CD4-positive, alpha-beta T cell treated with Interleukin-2 at 100 ng/mL for 4 hours (primary cell): ENCODE data around the gene CPT1A.

Experiments used
- DNase-seq: peaks from one replicate; pipeline ENCODE4 v3.0.0-alpha.2; 2020; ENCODE audit warnings: low spot score

Gene CPT1A

DNA sequence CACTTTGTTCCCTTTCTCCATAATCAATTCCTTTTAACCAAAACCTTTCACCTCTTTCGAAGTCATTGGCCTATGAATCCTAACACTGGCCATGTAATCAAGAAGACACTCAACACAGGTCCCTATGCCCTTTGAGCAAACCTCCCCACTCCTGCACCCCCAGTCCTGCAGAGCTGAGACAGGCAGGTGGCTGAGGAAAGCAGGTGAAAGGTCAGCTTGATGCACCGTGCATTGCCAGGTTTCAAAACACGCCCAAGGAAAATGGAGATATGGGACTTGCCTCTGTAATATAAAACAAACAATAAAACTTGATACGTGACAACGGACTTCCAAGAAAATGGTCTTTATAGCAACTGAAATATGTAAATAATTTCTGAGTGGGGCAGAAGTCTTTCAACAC lies 10.6 kb downstream of the CPT1A start:
- DNase-seq, result no peak

DNA sequence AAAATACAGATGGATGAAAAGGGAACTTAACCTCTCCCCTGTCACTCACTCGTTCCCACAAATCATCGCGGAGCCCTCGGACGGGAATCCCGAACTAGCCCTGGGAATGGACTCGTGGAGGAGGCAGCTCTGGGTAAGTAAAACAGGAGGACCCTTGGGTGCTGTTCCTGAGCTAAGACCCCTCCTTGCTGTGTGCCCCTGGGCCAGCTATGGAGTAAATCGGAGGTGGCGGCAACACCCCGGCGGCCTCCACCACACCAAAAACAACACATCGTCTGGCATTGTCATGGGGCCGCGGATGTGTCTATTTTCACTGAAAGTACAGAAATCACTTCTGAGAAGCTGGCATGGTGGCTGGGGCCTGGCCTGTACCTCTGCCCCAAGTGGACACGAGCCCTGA lies 12.1 kb downstream of the CPT1A start:
- DNase-seq, result no peak

DNA sequence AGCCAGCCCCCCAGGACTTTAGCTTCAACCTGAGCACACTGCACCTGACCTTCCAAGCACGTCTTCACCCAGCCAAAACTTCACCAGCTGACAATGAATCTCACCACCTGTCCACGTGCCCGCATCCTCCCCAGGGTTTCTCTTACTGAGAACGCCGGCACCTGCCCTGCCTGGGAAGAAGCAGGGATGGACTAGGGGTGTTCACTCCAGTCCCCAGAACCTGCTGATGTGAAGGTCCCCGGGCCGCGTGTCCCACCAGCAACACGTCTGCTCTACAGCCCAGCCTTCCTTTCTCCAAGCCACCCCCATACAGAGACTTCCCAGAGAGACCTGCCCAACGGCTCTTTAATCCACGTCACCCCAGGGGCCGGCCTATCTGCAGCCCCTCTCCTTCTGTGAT lies 12.8 kb downstream of the CPT1A start:
- DNase-seq, result no peak

DNA sequence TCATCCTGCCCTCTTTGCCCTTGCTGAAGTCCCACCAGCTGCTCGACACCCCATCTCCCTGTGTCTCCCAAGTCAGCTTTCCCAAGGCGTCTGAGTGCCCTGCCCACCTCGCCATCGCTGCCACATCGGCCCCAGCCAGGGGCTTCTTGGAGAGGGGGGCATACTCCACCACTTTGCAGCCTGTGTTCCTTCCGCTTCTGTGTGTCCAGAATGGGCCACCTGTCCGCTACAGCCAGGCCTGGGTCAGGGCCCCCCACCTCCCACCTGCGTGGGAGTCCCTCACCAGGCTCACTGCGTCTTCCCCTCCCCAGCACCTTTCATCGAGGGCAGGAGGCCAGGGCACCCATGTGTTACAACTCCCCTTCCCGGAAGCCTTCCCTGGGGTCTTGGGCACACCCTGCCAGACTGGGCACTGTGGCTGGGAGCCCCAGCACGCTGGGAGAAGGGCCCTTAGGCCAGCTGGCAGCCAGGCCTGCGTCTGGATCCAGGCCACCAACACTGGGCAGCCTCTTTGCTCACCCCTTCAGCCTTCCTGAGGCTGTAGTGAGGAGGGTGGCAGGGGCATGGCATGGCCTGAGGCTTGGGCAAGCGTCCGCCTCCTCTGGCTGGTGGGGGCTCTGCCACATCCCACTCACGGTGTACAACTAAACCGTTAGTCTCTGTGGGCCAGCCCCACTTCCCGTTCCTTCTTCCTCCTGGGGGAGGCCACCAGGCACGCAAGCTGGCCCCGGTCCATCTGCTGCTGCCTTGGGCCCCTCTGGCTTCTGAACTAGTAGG lies 13.4 kb downstream of the CPT1A start:
- no peak for DNase-seq

DNA sequence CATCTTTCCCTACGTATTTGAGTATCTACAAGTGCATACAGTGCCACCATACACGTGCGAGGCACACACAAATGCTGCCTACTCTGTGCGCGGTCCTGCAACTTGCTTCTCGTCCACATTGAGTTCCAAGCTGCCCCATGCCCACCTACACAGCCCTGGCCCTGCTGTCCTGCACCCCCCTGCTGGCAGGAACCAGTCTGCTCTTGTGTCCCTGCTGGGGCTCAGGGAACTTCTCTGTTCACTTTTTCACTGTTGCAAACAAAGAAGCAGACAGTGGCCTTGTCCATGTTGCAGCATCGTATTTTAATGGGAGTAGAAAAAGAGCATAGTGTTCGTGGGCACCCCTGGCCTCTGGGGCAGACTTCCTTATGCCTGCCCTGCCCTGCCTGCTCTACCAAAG lies 14.0 kb downstream of the CPT1A start:
- DNase-seq, result no peak

DNA sequence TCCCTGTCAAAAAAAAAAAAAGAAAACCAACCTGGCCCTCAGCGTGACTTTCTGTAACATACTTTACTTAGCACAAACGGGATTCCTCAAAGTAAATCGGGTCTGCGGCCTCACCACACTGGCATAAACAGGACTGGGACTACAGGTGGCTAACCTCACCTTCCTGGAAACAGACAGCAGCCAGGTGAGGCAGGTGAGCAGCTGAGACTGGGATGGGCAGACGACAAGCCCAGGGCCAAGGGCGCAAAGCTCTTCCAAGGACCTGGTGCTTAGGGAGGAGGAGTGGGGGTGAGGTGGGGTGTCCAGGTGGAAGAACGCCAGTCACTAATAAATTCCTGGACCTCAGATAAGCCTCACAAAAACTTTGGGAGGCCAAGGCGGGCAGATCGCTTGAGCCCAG lies 15.0 kb downstream of the CPT1A start:
- no peak for DNase-seq

DNA sequence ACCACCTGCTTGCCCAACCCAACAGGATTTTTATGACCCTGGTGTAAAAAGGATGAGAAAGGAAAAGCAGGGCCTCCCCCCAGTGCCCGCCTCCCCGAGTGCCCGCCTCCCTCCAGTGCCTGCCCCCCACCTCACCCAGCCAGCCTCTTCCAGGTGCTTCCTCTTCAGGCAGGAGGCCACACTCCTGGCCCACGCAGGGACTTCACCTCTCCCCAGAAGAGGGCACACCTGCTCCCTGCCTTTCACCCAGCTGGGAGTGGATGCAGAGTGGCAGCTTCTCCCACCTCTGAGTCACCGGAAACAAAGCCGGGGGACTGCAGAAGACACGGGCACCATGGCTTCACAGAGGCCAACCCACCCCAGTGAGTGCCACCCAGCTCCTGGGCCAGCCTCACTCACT lies 16.1 kb downstream of the CPT1A start:
- peak; percentile 54 for DNase-seq

DNA sequence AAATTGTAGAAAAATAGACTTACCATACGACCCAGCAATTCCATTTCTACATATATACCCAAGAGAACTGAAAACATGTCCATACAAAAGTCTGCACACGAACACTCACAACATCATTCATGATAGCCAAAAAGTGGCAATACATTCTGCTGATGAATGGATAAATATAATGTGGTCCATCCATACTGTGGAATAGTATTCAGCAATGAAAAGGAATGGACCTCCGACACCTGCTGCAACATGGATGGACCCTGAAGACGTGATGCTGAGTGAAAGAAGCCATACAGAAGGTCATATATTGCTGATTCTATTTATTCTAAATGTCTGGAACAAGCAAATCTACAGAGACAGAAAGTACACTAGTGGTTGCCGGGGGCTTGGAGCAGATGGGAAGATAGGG lies 19.2 kb downstream of the CPT1A start:
- no peak for DNase-seq

DNA sequence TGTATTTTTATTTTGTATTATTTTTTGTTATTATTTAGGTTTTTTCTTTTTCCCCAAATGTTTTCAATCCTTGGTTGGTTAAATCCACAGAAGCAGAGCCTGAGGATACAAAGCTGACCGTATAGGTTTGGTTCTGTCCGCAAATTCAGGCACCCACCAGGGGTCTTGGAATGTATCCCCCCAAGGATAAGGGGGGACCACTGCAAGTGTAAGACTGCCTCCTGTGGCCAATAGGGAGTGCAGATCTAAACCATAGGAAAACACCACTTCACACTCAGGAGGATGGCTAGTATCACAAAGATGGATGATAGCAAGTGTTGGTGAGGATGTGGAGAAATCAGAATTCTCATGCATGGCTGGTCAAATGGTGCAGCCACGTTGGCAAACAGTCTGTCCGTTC lies 20.0 kb downstream of the CPT1A start:
- no peak for DNase-seq

DNA sequence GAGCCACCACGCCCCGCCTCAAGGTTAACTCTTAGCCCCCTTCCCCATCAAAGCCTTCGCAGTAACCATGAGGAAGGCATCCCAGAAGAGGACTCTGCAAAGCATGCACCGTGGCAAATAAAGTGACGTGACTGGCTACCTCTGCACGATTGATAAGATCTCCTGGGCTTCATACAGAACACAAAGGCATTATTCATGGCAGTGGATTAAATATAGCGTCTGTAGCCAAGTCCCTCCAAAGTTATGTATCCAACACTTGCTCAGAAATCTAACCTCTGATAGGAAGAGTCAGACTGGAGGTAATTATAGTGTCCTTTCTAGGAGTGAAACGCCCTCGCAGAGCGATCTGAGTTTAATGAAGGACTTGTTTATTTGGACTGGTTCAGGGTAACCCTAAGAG lies 22.4 kb downstream of the CPT1A start:
- DNase-seq, result no peak

DNA sequence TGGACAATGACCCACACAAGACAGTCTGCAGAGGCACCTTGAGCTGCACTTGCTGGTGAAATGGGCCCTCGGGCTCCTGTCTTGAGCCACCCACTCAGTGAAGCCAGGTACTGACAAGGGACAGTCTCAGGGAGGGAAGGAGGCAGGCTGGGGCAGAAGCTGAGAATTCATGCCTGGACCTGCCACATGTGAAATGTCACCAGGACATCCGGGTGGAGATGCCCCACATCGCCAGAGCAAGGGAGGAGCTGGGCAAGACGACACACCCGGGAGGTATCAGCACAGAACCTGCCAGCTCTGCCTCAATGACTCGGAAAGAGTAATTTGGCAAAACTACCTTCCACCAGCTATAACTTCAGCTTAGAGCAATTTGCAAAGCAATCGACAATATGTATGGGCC lies 23.5 kb downstream of the CPT1A start:
- DNase-seq, result no peak

DNA sequence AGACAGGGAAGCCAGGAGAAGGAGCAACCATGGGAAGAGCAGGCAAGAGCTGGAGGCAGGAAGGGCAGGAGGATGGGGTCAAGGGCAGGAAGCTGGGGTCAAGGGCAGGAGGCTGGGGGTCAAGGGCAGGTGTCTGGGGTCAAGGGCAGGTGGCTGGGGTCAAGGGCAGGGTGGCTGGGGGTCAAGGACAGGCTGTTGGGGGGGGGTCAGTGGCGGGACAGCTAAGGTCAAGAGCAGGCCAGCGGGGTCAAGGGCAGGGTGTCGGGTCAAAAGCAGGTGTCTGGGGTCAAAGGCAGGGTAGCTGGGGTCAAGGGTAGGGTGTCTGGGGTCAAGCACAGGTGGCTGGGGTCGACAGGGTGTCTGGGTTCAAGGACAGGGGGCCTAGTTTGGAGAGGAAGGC lies 24.2 kb downstream of the CPT1A start:
- no peak for DNase-seq

DNA sequence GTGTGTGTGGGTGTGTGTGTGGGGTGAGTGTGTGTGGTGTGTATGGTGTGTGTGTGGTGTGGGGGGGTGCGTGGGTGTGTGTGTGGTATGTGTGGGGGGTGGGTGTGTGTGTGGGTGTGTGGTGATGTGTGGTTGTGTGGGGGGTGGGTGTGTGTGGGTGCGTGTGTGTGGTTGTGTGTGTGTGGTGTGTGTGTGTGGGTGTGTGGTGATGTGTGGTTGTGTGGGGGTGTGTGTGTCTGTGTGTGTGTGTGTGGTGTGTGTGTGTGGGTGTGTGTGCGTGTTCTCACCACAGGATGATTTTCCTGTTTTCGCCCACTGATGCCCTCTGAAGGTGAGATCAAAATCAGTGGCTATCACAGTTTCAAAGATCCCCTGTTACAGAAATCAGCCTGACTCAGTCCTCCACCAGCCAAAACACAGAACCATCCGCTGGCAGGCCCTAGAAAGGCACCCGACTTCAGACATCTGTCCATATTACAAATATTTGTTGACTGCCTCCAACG lies 24.7 kb downstream of the CPT1A start:
- peak; percentile 36 for DNase-seq

DNA sequence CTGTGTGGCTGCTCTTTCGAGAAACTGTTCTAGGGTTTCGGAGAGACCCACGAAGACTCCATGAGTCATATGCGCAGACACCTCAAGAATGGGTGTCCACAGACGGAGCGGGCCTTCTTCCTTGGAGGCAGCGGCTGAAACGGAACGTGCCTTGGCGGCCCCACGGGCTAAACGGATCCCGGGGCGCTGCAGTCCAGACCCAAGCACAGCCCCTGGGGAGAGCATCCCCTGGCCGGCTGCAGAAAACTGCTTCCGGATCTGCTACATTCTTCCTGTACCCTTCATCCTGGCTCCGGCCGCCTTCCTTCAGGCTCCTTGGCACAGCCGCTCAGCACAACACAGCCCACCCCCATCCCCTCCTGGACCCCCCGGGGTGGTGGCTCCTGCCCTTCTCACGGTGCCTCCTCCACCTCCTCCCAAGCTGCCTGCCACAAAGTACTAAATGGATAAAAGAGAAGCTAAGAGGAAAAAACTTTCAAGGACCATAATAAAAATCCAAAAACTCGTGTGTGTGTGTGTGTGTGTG lies 25.4 kb downstream of the CPT1A start:
- no peak for DNase-seq

DNA sequence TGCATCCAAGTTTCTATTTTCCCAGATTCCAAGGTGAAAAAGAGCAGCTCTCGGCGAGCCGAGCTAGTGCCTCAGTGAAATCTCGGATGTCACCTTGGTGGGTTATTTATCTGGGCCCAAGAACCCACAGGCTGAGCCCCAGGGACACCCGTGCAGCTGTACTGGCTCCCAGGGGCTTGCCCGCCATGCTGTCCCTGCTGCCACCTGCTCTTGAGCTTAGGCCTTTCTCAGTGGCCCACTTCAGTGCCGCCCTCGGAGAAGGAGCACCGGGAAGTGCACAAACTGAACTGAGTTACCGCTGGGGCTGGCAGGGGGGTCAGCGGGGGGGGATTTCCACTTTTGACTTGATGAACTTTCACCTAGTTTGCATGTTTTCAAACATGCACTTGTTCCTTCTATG lies 27.9 kb downstream of the CPT1A start:
- DNase-seq, result no peak

DNA sequence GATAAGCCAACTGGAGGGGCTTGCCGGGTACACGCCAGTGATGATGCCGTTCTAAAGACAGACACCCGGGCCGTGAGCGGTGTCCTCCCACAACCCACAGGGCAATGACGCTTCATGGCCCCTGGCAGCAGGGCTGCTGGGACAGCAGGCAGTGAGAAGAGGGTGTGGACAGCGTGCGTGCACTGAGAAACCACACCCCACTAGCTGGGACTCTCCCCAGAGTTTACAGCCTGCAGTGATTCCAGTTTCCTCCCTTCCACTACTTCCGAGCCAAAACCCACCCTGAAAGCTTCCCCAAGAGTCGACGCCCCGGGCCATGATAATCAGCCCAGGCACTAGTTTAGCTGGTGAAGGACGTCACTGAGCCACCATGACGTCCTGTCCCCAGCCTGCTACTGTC lies 29.2 kb downstream of the CPT1A start:
- no peak for DNase-seq

DNA sequence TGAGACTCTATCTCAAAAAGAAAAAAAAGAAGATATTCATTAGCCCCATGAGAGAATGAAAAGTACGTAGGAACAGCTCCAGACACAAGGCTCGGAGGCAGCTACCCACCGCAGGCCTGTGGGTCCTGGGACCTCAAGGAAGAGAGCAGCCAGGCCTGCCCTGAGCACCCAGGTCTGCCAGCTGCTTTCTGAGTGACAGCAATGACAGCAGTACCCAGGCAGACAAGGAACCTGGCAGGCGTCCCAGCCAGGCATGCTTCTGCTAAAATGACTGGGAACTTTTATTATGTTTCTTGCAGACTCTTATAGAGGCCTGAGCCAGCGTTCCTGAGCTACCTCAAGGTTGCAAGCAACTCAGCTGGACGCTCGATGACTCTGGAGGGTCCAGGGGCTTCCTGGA lies 31.6 kb downstream of the CPT1A start:
- no peak for DNase-seq

DNA sequence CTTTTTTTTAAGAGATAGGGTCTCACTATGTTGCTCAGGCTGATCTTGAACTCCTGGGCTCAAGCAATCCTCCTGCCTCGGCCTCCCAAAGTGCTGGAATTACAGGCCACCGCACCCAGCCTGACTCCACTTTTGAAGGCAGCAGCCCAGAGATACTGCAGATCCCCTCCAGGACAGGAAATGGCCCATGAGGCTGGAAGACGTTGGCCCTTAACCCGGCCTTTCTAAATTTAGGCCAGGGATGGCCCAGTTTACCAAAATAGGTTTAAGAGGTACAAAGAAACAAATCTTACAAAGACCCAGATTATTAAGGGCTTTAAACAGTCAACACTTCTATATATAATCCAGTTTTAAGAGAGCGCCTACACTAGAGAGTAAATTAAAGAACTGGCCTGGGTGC lies 32.2 kb downstream of the CPT1A start:
- DNase-seq, result no peak

DNA sequence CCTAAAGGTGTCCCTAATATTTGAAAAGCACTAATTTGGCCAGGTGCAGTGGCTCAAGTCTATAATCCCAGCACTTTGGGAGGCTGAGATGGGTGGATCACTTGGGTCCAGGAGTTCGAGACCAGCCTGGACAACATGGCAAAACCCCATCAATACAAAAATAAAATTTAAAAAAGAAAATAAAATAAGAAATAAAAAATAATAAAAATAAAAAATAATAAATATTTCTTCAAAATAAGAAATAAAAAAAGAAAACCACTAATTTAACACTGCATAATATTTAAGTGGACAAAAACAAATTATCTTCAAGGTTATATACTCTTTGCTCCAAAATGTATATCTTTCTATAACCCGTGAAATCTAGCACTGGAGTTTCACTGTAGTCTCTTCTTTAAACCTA lies 32.9 kb downstream of the CPT1A start:
- DNase-seq, result no peak

DNA sequence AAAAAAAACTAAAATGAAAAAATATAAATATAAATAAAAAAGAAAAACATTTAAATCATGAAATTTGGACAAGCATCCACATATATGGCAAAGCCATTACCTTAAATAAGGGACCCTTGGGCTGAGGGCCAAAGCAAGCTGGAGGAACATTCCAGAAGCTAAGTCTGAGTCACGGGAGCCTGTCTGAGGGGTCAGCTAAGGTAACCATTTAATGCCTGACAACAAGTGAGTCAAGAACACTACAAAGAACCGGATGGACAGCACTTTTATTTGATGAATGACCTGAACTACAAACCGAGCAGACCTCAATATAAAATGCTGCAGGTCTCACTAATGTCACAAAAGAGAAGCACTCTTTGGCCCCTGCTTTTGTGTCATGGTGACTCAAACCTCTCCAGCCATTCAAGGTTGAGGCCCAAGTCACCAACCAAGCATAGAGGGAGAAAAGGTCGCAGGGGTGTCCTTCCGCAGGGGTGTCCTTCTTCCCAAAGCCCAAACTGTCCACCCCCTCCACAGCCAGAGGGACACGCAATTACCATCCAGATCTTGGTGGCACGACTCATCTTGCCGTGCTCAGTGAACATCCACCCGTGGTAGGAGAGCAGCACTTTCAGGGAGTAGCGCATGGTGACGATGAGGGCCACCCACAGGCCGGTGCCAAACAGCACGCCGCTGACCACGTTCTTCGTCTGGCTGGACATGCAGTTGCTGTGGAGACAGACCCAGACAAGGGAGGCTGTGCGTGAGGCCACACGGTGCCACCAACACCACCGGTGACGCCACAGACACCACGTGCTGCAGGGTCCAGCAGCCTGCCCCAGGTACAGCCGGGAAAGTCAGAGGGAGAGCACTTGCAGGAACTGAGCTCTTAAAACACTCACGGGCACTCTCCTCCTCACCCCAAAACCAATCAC lies 34.5 kb downstream of the CPT1A start:
- no peak for DNase-seq

DNA sequence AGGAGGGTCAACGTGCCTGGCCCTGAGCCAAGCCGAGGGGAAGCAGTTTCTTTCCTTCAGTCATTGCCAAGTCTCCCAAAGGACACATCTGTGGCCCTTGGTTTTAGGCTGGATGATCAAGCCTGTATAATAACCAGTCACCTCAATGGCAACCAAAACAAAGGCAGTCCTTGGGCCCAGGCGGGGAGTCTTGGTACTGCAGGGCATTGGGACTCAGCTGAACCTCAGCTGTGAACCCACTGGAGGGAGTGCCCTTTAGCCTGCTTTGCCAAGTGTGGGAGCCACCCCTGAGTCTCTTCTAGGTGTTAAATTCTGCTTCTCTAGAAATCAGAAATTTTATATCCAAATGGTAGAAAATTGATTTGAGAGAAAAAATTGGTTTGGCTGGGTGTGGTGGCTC lies 36.9 kb downstream of the CPT1A start:
- DNase-seq, result no peak

DNA sequence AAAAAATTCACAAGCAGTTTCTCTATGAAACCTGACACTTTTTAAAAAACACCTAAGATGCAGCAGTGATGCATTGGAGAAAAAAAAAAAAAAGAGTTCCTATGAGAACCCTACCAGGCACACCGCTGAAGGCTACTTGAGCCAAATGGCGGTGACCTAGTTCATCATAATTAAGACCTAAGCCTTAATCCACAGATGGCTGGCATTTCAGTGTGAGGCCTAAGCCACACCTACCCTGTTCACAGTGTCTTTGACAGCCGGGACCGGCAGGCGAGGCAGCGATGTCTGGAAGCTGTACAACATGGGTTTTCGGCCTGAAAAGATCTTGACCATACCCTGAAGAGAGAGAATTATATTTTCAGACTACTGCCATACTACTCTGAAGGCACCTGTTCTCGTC lies 38.0 kb downstream of the CPT1A start:
- DNase-seq, result no peak

DNA sequence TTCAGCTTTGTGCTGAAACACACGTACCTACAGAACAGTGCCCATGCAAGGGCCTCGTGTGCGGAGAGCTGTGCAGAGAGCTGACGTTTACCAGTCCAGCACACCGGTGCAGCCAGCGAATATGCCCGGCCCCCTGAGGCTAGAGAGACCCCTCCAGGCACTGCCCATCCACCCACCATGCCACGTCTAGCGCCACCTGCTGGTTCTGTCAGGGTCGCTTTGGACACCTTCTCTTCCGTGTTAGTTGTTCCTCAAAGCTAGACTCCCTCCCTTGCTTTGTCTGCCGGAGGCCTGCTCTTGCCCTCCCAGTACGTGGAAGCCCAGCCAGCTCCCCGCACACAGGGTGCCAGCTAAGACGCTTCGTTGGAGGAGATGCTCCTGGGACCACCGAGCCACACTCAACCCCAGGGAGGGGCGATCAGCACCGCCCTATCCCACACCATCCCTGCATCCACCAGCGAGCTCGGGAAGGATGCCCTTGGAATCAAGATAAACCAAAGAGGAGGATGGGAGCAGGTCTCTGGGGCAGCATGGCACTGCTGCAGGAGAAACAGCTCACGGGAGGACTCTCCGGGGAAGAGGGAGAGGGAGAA lies 43.4 kb downstream of the CPT1A start:
- peak; percentile 36 for DNase-seq
